Mucosa of descending colon (tissue), 3 donors: ENCODE results near the gene PPIB. TPM values are rescaled to one million over a fixed set of nuclear protein-coding genes. Genes with fewer than 3 reads are reported as not detected.
"Not testable (repeated sequence)": the region's sequence is repeated elsewhere in the genome, so short reads cannot be mapped to it uniquely, and the experiment has no call there.

Experiments used
- ATAC-seq: fragments of 200-7000 bp; cut with Tn5 transposase; one replicate; pipeline ENCODE4 v1.9.1; 2020; ENCODE audit warnings: mild to moderate bottlenecking, moderate library complexity
- DNase-seq, 3 donors: peaks; one replicate each; pipeline ENCODE4 v3.0.0-alpha.2; 2020
- H3K36me3 ChIP-seq: fragments of 200-600 bp; one replicate; pipeline ENCODE4 v1.8.0; 2021; ENCODE audit warnings: low read depth, mild to moderate bottlenecking
- H3K4me1 ChIP-seq: fragments of 200-600 bp; one replicate; pipeline ENCODE4 v1.8.0; 2021; ENCODE audit warnings: low read depth, mild to moderate bottlenecking
- H3K4me3 ChIP-seq: fragments of 200-600 bp; one replicate; pipeline ENCODE4 v1.8.0; 2021; ENCODE audit warnings: mild to moderate bottlenecking
- H3K9me3 ChIP-seq: fragments of 200-600 bp; one replicate; pipeline ENCODE4 v1.8.0; 2021; ENCODE audit warnings: mild to moderate bottlenecking
- intact Hi-C, 2 donors: fragments of 100-400 bp; cut with DNase I in 1 of 2; cut with micrococcal nuclease in 1 of 2; formaldehyde crosslinking; loops; one replicate each; pipeline versions ENCODE4 v1.11.0 to v1.11.1; 2022; cut with DNase I, micrococcal nuclease
- total RNA-seq, 3 donors: library from RNA; stranded (reverse); fragmentation: NEBNext Ultra II Directional in 2 of 3; extraction: Animal tissue kit (Norgen Biotek cat#: 25700) in 2 of 3; gene quantifications; one replicate each; pipeline versions ENCODE4 v1.2.1 to v1.2.4, GENCODE V29; 2021 to 2023
- TF ChIP-seq, protein P1 (sequence below): fragments of 200-600 bp; IDR thresholded peaks from one replicate; pipeline ENCODE4 v1.8.0; 2022; ENCODE audit warnings: antibody characterized with exemption, mild to moderate bottlenecking
- donor health status: DM: no; HTN: no; CAD: no; lungs with moderate emphysema.
- donor health status: DM: no; HTN: no; CAD: no.
- donor health status: DM: no; HTN: yes; CAD: no.

The PPIB gene
- total RNA-seq, 3 donors from 2014 or later: 207 to 396 (median 239) TPM

DNA sequence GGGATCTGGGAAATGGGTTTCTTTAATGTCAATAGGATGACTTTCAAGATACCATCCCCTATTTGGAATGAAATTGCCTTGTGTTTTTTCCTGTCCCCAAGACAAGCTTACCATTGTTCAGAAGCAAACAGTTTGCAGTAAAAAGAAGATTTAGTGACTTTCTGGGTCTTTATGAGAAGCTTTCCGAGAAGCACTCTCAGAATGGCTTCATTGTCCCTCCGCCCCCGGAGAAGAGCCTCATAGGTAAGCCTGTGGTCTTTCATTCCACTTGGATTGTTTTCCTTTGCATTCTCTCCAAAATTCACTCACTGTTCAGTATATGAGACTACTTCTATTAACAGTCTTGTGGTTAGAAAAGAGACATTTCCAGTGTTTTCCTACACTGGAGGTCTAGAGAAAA lies 36.8 kb downstream of the PPIB start:
- TF ChIP-seq, protein P1, sequence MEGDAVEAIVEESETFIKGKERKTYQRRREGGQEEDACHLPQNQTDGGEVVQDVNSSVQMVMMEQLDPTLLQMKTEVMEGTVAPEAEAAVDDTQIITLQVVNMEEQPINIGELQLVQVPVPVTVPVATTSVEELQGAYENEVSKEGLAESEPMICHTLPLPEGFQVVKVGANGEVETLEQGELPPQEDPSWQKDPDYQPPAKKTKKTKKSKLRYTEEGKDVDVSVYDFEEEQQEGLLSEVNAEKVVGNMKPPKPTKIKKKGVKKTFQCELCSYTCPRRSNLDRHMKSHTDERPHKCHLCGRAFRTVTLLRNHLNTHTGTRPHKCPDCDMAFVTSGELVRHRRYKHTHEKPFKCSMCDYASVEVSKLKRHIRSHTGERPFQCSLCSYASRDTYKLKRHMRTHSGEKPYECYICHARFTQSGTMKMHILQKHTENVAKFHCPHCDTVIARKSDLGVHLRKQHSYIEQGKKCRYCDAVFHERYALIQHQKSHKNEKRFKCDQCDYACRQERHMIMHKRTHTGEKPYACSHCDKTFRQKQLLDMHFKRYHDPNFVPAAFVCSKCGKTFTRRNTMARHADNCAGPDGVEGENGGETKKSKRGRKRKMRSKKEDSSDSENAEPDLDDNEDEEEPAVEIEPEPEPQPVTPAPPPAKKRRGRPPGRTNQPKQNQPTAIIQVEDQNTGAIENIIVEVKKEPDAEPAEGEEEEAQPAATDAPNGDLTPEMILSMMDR: no peak
- no peak for DNase-seq
- peaks cover 30% of the 10 kb centered on the region for H3K36me3 ChIP-seq

DNA sequence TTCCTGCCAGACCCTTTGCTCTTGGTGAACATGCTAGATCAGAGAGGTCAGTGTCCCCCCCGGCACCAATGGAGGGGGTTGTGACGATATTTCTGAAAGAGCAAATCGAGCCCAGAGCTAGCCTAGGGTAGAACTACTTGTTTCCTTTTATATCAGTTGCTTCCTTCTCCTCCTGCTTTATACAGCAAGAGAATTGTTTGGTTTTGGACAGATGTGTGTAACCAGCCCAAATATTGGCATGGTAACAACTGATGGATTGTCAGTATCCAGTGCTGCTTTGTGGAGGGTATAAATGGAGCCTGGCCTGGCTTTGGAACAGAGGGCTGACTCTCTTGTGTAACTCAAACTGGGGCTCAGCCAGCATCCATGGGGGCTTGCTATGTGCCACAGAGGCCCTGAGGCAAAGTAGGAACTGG lies 39.9 kb downstream of the PPIB start:
- H3K36me3 ChIP-seq: peaks cover 18% of the 10 kb centered on the region
- no peak overlapping the region for H3K4me3 ChIP-seq
- DNase-seq (no peak), ATAC-seq (no peak)
- H3K9me3 ChIP-seq: no peaks in the 10 kb centered on the region
- no peaks in the 10 kb centered on the region for H3K4me1 ChIP-seq
- intact Hi-C loops: no loop called here
- TF ChIP-seq, protein P1: no peak

More for the DNA sequence above, 36.8 kb downstream of the PPIB start:
- no peaks in the 10 kb centered on the region for H3K9me3 ChIP-seq
- no peak overlapping the region for H3K4me3 ChIP-seq
- ATAC-seq: no peak
- no peaks in the 10 kb centered on the region for H3K4me1 ChIP-seq
- intact Hi-C loops: no loop called here

DNA sequence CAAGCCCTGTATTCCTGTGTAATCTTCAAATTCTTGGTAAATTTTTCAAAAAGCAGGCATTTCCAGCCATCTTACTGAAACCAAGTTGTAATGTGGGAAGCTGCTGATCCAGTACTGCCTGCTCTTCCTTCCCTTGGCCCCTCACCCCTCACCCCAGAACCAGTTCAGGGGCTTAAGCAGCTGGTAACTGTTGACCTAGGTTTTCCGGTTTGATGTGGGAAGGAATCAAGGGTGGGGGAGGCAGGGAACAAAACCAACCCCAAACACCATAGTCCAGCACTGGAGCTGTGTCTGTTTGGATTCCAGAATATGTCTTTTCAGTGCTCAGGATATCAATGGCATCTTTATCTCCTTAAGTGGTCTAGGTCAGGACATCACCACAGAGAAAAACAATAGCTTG lies 40.4 kb downstream of the PPIB start:
- no peaks in the 10 kb centered on the region for H3K4me1 ChIP-seq
- ATAC-seq (no peak), DNase-seq (no peak)
- H3K9me3 ChIP-seq: no peaks in the 10 kb centered on the region
- peaks cover 18% of the 10 kb centered on the region for H3K36me3 ChIP-seq
- H3K4me3 ChIP-seq: no peak overlapping the region
- TF ChIP-seq, protein P1: no peak
- intact Hi-C loops: no loop called here

DNA sequence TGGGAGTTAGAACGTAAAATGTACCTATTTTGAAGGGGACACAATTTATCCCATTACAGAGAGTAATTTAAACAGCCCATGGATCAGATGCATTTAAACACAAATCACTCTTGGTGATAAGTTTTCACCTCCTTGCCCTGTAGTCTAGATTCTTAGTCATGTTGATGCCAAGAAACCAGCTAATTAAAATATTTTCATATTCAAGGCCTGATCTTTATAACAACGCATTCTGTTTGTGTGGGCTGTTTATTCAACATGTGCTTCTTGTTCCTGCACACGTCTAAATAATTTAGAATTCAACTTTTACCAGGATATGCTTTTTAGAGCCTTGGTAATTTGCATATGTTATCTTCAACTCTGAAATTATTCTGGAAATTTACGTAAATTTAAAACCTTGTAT lies 41.2 kb downstream of the PPIB start:
- no peak for ATAC-seq

DNA sequence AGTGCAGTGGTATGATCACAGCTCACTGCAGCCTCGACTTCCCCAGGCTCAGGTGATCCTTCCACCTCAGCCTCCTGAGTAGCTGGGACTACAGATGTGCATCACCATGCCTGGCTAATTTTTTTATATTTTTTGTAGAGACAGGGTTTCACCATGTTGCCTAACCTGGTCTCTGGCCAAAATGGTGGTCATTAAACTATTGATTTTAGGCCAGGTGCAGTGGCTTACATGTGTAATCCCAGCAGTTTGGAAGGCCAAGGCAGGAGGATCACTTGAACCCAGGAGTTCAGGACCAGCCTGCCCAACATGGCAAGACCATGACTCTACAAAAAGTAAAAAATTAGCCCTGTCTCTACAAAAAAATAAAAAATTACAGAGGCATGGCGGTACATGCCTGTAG lies 42.5 kb downstream of the PPIB start:
- H3K9me3 ChIP-seq, DNase-seq, H3K4me3 ChIP-seq, ATAC-seq, intact Hi-C loops, H3K4me1 ChIP-seq: not testable (repeated sequence)
- peaks cover 13% of the 10 kb centered on the region for H3K36me3 ChIP-seq

More for the DNA sequence above, 41.2 kb downstream of the PPIB start:
- Histone ChIP-seq H3K4me1 (no peaks in the 10 kb centered on the region), H3K9me3 (no peaks in the 10 kb centered on the region), H3K4me3 (no peak overlapping the region), H3K36me3 (peaks cover 13% of the 10 kb centered on the region)
- intact Hi-C loops: no loop called here
- DNase-seq: no peak
- TF ChIP-seq, protein P1: no peak

DNA sequence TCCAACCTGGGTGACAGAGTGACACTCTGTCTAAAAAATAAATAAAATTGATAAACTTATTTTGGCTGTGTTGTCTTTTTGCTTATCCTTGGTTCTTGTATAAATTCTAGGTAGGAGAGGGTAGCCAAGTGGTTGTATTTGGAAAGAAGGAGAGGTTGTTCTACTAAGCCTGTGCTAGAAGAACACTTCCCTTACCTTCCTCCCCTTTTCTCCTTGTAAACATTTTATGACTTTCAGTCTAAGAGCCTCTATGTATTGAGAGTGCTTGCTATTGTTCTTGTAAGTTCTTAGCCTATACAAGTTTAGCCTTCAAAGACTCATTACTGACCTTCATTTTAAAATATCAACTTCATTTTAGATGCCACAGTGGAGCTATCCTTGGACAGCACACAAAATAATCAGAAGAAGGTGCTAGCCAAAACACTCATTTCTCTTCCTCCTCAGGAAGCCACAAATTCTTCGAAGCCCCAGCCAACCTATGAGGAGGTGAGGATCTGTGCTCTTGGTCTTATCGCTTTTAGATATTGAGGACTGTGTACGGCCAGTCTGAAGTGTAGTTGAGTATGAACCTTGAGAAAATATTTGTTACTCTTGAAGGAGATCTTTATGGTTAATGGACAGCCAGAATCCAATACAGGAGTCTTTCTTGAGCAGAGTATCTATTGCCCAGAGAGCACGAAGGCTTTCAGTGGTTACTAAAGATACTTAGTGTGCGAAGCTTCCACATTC lies 44.9 kb downstream of the PPIB start:
- intact Hi-C loops: no loop called here
- Histone ChIP-seq H3K9me3 (no peaks in the 10 kb centered on the region), H3K4me1 (no peaks in the 10 kb centered on the region), H3K36me3 (peaks cover 23% of the 10 kb centered on the region), H3K4me3 (no peak overlapping the region)
- ATAC-seq (peak; percentile 36), DNase-seq (no peak)
- TF ChIP-seq, protein P1: no peak
